ENCODE results near the gene PDZD4. TPM values are rescaled to one million over a fixed set of nuclear protein-coding genes. Genes with fewer than 3 reads are reported as not detected.

PDZD4 gene
- total RNA-seq, 1 donor = under 0.01 TPM

DNA sequence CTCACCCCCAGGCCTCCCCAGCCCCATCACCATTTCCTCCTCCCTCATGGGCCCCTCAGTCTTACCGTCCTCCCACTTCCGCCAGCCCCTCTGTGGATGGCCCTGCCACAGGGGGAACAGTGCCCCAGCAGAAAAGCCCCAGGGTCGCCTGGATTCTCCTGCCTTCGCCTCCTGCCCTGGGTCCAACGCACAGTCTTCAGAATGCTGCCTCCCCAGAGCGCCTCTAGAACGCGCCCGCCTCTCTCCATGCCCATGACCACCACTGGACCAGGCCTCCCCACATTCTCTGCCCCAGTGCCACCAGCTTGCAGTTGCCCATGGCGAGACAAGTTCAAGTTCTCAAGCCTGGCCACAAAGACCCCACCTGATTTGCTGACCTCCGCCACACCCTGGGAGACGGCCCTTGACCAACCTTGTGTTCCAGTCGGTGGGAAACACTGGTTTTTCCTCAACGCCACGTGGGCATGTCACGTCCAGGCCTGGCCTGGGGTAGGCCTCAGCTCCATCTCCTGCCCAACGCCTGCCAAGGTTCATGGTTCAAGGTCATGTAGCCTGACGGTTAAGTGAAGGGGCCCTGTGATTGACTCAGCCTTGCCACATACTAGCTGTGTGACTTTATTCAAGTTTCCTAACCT is 66.9 kb downstream of the PDZD4 start:
- peak; percentile 72 for DNase-seq (ENCODE audit: insufficient read length, low spot score, missing footprints)
- Histone ChIP-seq H2AFZ (ENCODE audit: low read length) (no peak overlapping the region), H3K27me3 (ENCODE audit: insufficient read depth, low read length) (no peaks in the 10 kb centered on the region), H3K79me2 (ENCODE audit: insufficient read depth, low read length) (peaks cover 6% of the 10 kb centered on the region), H3K4me1 (ENCODE audit: insufficient read depth, low read length) (peaks cover 5% of the 10 kb centered on the region), H3K27ac (ENCODE audit: low read depth, low read length) (no peak overlapping the region), H3K36me3 (ENCODE audit: insufficient read depth, low read length) (no peaks in the 10 kb centered on the region), H3K4me3 (ENCODE audit: insufficient read depth, low read length) (no peak overlapping the region), H3K4me2 (ENCODE audit: insufficient read depth, low read length) (no peak overlapping the region), H3K9me3 (ENCODE audit: low read depth, low read length) (no peaks in the 10 kb centered on the region), H4K20me1 (ENCODE audit: insufficient read depth, low read length) (peaks cover 9% of the 10 kb centered on the region)
- TF ChIP-seq, protein P1, sequence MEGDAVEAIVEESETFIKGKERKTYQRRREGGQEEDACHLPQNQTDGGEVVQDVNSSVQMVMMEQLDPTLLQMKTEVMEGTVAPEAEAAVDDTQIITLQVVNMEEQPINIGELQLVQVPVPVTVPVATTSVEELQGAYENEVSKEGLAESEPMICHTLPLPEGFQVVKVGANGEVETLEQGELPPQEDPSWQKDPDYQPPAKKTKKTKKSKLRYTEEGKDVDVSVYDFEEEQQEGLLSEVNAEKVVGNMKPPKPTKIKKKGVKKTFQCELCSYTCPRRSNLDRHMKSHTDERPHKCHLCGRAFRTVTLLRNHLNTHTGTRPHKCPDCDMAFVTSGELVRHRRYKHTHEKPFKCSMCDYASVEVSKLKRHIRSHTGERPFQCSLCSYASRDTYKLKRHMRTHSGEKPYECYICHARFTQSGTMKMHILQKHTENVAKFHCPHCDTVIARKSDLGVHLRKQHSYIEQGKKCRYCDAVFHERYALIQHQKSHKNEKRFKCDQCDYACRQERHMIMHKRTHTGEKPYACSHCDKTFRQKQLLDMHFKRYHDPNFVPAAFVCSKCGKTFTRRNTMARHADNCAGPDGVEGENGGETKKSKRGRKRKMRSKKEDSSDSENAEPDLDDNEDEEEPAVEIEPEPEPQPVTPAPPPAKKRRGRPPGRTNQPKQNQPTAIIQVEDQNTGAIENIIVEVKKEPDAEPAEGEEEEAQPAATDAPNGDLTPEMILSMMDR (IDR thresholded peaks at IDR 0.05; ENCODE audit: extremely low read depth, low read depth, low read length) = no peak

DNA sequence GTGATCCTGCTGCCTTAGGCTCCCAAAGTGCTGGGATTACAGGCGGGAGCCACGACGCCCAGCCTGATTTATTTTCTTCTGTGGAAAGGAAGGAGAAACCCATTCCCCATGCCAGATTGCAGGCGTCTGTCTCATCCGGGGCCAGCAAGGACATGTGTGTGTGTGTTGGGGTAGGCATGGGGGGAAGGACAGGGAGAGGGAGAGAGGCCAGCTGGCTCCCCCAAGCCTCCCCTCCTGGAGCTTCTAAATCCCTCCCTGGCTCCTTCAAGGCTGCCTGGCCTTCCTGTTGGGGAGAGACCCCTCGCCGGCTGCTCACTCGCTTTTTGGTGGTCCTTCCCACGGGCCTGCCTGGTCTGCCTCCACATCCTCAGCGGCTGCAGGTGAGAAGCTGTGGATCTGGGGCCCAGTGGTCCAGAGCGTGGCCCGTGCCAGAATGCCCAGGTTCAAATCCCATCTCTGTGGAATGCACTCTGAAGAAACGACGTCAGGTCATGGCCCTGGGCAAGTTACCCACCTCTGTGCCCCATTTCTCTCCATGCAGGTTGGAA is 67.6 kb downstream of the PDZD4 start:
- Histone ChIP-seq H3K9me3 (ENCODE audit: low read depth, low read length) (no peaks in the 10 kb centered on the region), H3K36me3 (ENCODE audit: insufficient read depth, low read length) (no peaks in the 10 kb centered on the region), H2AFZ (ENCODE audit: low read length) (no peak overlapping the region), H3K4me1 (ENCODE audit: insufficient read depth, low read length) (peaks cover 5% of the 10 kb centered on the region), H3K4me3 (ENCODE audit: insufficient read depth, low read length) (no peak overlapping the region), H3K79me2 (ENCODE audit: insufficient read depth, low read length) (peaks cover 6% of the 10 kb centered on the region), H3K27ac (ENCODE audit: low read depth, low read length) (no peak overlapping the region), H4K20me1 (ENCODE audit: insufficient read depth, low read length) (peaks cover 9% of the 10 kb centered on the region), H3K27me3 (ENCODE audit: insufficient read depth, low read length) (no peaks in the 10 kb centered on the region), H3K4me2 (ENCODE audit: insufficient read depth, low read length) (no peak overlapping the region)
- TF ChIP-seq, protein P1 (IDR thresholded peaks at IDR 0.05; ENCODE audit: extremely low read depth, low read depth, low read length) = no peak
- peak; percentile 77 for DNase-seq (ENCODE audit: insufficient read length, low spot score, missing footprints)

DNA sequence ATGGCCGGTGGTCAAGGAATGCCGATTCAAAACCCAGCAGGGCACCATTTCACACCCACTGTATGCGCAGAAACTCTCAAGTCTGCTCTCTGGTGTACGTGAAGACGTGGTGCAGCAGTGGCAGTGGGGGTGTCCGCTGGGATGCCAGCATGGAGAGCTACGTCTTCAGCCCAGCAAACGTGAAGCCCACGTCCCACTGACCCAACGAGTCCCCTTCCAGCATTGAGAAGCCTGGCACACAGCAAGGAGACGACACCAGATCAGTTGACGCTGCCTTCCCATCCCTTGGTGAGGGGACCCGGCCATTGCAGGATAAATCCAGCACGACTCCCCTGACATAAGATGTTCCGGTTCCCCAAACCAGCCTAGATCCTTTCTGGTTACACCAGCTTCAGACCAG is 68.5 kb downstream of the PDZD4 start:
- peak; percentile 78 for DNase-seq (ENCODE audit: insufficient read length, low spot score, missing footprints)
- H3K79me2 ChIP-seq (ENCODE audit: insufficient read depth, low read length) = peaks cover 6% of the 10 kb centered on the region
- no peak overlapping the region for H3K27ac ChIP-seq (ENCODE audit: low read depth, low read length)
- no peak overlapping the region for H3K4me3 ChIP-seq (ENCODE audit: insufficient read depth, low read length)
- TF ChIP-seq, protein P1 (IDR thresholded peaks at IDR 0.05; ENCODE audit: extremely low read depth, low read depth, low read length) = no peak
- H3K4me1 ChIP-seq (ENCODE audit: insufficient read depth, low read length) = peaks cover 5% of the 10 kb centered on the region
- H3K36me3 ChIP-seq (ENCODE audit: insufficient read depth, low read length) = no peaks in the 10 kb centered on the region
- H2AFZ ChIP-seq (ENCODE audit: low read length) = no peak overlapping the region
- H3K27me3 ChIP-seq (ENCODE audit: insufficient read depth, low read length) = no peaks in the 10 kb centered on the region
- no peaks in the 10 kb centered on the region for H3K9me3 ChIP-seq (ENCODE audit: low read depth, low read length)
- no peak overlapping the region for H3K4me2 ChIP-seq (ENCODE audit: insufficient read depth, low read length)
- H4K20me1 ChIP-seq (ENCODE audit: insufficient read depth, low read length) = peaks cover 9% of the 10 kb centered on the region

DNA sequence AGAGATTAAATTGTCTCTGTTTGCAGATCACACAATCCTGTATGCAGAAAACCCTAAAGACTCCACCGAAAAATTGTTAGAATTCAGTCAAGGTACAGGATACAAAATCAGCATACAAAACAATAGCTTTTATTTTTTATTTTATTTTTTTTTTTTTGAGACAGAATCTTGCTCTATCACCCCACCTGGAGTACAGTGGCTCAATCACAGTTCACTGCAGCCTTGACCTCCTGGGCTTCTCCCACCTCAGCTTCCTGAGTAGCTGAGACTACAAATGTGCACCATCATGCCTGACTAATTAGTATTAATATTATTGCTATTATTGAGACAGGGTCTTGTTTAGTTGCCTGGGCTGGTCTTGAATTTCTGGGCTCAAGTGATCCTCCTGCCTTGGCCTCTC is 75.2 kb downstream of the PDZD4 start:
- Histone ChIP-seq H3K79me2 (ENCODE audit: insufficient read depth, low read length) (no peaks in the 10 kb centered on the region), H2AFZ (ENCODE audit: low read length) (no peak overlapping the region), H3K27ac (ENCODE audit: low read depth, low read length) (no peak overlapping the region), H4K20me1 (ENCODE audit: insufficient read depth, low read length) (no peaks in the 10 kb centered on the region), H3K9me3 (ENCODE audit: low read depth, low read length) (no peaks in the 10 kb centered on the region), H3K4me2 (ENCODE audit: insufficient read depth, low read length) (no peak overlapping the region), H3K4me3 (ENCODE audit: insufficient read depth, low read length) (no peak overlapping the region), H3K4me1 (ENCODE audit: insufficient read depth, low read length) (no peaks in the 10 kb centered on the region), H3K27me3 (ENCODE audit: insufficient read depth, low read length) (peaks cover 3% of the 10 kb centered on the region), H3K36me3 (ENCODE audit: insufficient read depth, low read length) (no peaks in the 10 kb centered on the region)
- no peak for DNase-seq (ENCODE audit: insufficient read length, low spot score, missing footprints)
- TF ChIP-seq, protein P1 (IDR thresholded peaks at IDR 0.05; ENCODE audit: extremely low read depth, low read depth, low read length) = no peak

Other genes with a start within 250 kb of the PDZD4 start
- gene CCNQ, start 231.4 kb downstream of the PDZD4 start, total RNA-seq = 29.3 and 33.0 TPM in 2 replicates
- under 0.01 TPM in 2 replicates for gene DUSP9, start 183.3 kb downstream of the PDZD4 start, total RNA-seq
- gene PNCK, start 156.7 kb downstream of the PDZD4 start, total RNA-seq = 0.29 and 0.36 TPM in 2 replicates
- 15.3 and 19.5 TPM in 2 replicates for gene SLC6A8, start 142.6 kb downstream of the PDZD4 start, total RNA-seq
- gene BCAP31, start 106.2 kb downstream of the PDZD4 start, total RNA-seq = 114 and 118 TPM in 2 replicates
- 14.1 and 16.3 TPM in 2 replicates for gene ABCD1, start 105.7 kb downstream of the PDZD4 start, total RNA-seq
- gene PLXNB3, start 66.3 kb downstream of the PDZD4 start, total RNA-seq = 2.7 and 4.3 TPM in 2 replicates
- 0.36 TPM in 1 of 2 replicates, not detected in the other for gene SRPK3, start 49.5 kb downstream of the PDZD4 start, total RNA-seq
- 40.2 and 42.7 TPM in 2 replicates for gene IDH3G, start 36.2 kb downstream of the PDZD4 start, total RNA-seq
- 156 and 172 TPM in 2 replicates for gene SSR4, start 35.9 kb downstream of the PDZD4 start, total RNA-seq
- gene L1CAM, start 55.6 kb upstream of the PDZD4 start, total RNA-seq = under 0.01 TPM in 2 replicates
- not detected in 2 replicates for gene AVPR2, start 74.1 kb upstream of the PDZD4 start, total RNA-seq
- gene ARHGAP4, start 95.7 kb upstream of the PDZD4 start, total RNA-seq = 0.88 and 1.4 TPM in 2 replicates
- 43.4 and 46.3 TPM in 2 replicates for gene NAA10, start 104.5 kb upstream of the PDZD4 start, total RNA-seq
- gene RENBP, start 114.1 kb upstream of the PDZD4 start, total RNA-seq = 6.5 TPM in 2 replicates
- gene HCFC1, start 141.3 kb upstream of the PDZD4 start, total RNA-seq = 22.1 and 24.6 TPM in 2 replicates
- gene TMEM187, start 142.2 kb upstream of the PDZD4 start, total RNA-seq = 6.9 and 8.5 TPM in 2 replicates
- gene IRAK1, start 189.4 kb upstream of the PDZD4 start, total RNA-seq = 99.5 and 100 TPM in 2 replicates

All from osteoblast (primary cell).